Nephron progenitor cell (in vitro differentiated cells): ENCODE measurements around the gene CAP2.

Source experiments
- DNase-seq: peaks from one replicate; pipeline ENCODE4 v3.0.0; 2021
- H3K27ac Mint-ChIP-seq: 2 replicates; pipeline ENCODE4 v1.8.0; 2021; ENCODE audit warnings: mild to moderate bottlenecking, moderate library complexity, mixed read lengths
- H3K27me3 Mint-ChIP-seq: 2 replicates; pipeline ENCODE4 v1.8.0; 2021; ENCODE audit warnings: mild to moderate bottlenecking, low read depth, mixed read lengths; ENCODE audit not compliant: poor library complexity
- H3K36me3 Mint-ChIP-seq: 2 replicates; pipeline ENCODE4 v1.8.0; 2021; ENCODE audit warnings: low read depth, mixed read lengths
- H3K4me1 Mint-ChIP-seq: 2 replicates; pipeline ENCODE4 v1.8.0; 2021; ENCODE audit warnings: mixed read lengths
- H3K4me3 Mint-ChIP-seq: 2 replicates; pipeline ENCODE4 v1.8.0; 2021; ENCODE audit warnings: mild to moderate bottlenecking, moderate library complexity, mixed read lengths
- H3K9me3 Mint-ChIP-seq: 2 replicates; pipeline ENCODE4 v1.8.0; 2021; ENCODE audit warnings: mild to moderate bottlenecking, moderate library complexity, mixed read lengths
- TF ChIP-seq, protein P1 (sequence below): fragments of 200-600 bp; sonication (generic); IDR thresholded peaks from 2 replicates; pipeline ENCODE4 v1.5.0; 2021; ENCODE audit warnings: antibody characterized with exemption

Gene CAP2

DNA sequence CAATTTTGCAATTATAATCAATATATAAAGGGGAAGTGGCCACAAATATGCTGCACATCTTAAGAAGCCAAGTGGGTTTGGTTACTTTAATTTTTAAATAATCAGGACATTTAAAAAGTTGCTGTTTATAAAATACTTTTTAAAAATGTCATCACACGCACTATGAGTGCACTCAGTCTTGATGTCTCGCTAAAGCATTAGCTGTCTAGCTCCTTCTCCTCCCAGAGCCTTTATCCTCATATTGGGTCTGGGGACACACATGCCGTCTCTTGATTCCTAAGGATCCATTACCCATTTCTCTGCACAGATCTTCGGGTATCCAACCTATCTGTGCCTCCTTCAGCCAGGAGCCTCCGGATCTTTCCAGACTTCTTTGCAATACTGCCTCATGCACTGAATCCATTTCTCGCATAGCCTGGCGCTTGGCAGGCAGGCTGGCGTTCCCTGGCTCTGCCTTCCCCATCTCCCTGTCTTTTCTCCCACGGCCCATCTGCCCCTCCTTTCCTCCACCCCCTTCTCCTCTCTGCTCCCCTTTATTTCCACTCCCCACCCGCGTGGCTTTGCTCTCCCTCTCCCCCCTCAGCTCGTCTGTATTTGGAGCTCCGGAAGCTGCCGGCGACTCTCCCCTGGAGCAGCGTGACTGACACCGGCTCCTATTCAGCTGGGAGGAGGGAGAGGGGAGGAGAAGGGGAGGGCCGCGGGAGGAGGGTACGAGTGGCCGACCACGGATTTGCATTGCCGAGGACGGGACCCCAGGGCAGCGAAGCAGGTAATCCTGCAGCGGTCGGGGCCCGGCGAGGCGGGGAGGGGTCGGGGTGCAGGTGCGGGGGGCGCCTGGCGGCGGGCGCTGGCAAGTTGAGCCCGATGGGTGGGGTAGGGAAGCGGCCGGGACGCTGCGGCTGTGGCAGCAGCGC is at the start of gene CAP2:
Gene CAP2, plus strand, starts transcription at position 618 of the 914 bp plus-strand sequence. CDS start 27,961 bp downstream, outside the sequence.
- DNase-seq = peak; percentile 75
- H3K9me3 Mint-ChIP-seq = peaks cover 34% of the 10 kb centered on the region
- H3K36me3 Mint-ChIP-seq = peaks cover 30% of the 10 kb centered on the region
- H3K27ac Mint-ChIP-seq = peak within 1 kb of the TSS; percentile 99
- H3K27me3 Mint-ChIP-seq = no peaks in the 10 kb centered on the region
- H3K4me3 Mint-ChIP-seq = peak within 1 kb of the TSS; percentile 98
- H3K4me1 Mint-ChIP-seq = peaks cover 17% of the 10 kb centered on the region
- TF ChIP-seq, protein P1, sequence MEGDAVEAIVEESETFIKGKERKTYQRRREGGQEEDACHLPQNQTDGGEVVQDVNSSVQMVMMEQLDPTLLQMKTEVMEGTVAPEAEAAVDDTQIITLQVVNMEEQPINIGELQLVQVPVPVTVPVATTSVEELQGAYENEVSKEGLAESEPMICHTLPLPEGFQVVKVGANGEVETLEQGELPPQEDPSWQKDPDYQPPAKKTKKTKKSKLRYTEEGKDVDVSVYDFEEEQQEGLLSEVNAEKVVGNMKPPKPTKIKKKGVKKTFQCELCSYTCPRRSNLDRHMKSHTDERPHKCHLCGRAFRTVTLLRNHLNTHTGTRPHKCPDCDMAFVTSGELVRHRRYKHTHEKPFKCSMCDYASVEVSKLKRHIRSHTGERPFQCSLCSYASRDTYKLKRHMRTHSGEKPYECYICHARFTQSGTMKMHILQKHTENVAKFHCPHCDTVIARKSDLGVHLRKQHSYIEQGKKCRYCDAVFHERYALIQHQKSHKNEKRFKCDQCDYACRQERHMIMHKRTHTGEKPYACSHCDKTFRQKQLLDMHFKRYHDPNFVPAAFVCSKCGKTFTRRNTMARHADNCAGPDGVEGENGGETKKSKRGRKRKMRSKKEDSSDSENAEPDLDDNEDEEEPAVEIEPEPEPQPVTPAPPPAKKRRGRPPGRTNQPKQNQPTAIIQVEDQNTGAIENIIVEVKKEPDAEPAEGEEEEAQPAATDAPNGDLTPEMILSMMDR = no peak

DNA sequence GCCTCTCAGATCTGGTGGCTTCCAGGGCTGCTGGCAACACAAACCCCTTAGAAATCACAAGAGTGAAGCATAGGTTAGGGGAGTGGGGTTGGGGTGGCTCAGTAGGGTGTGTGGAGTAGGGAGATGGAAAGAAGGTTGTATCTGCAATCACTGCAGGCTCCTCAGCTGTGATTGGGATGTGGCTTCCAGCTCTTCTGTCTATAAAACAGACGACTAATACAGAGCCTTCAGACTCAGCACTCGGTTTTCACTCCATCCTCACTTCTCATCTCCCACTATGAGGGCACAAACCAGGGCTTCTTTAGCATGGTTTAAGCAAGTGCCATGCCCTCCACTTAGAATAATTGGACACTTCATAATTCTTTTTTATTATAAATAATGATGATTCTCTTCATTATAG is 46.4 kb upstream of the CAP2 start:
- Mint-ChIP-seq H3K27me3 (peaks cover 13% of the 10 kb centered on the region), H3K27ac (no peak overlapping the region), H3K4me1 (peaks cover 4% of the 10 kb centered on the region), H3K4me3 (no peak overlapping the region), H3K9me3 (peaks cover 8% of the 10 kb centered on the region), H3K36me3 (no peaks in the 10 kb centered on the region)
- no peak for DNase-seq
- TF ChIP-seq, protein P1 = no peak

DNA sequence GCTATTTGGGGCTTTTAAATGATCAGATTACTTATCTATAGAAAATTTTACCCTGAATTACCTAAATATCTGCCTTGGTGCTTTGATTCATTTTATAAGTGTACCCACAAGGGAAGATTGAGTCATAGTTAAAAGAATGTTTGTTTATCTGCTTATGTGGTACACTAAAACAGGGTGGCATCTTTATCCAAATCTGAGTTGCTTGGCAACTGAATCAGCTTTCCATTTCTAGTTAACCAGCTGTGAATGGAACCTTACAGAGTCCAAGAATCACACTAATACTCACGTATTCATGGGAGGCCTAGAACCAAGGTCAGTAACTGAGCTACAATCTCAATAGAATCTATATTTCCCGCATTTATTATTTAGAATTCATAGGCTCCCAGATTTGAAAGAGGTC is 44.0 kb upstream of the CAP2 start:
- no peak overlapping the region for H3K27ac Mint-ChIP-seq
- TF ChIP-seq, protein P1 = no peak
- no peaks in the 10 kb centered on the region for H3K4me1 Mint-ChIP-seq
- H3K9me3 Mint-ChIP-seq = no peaks in the 10 kb centered on the region
- H3K36me3 Mint-ChIP-seq = no peaks in the 10 kb centered on the region
- peaks cover 8% of the 10 kb centered on the region for H3K27me3 Mint-ChIP-seq
- no peak for DNase-seq
- no peak overlapping the region for H3K4me3 Mint-ChIP-seq

GRCh38 chr6:17352302-17352701 is 41.1 kb upstream of the CAP2 start:
- Mint-ChIP-seq H3K4me3 (no peak overlapping the region), H3K36me3 (no peaks in the 10 kb centered on the region), H3K9me3 (no peaks in the 10 kb centered on the region), H3K27ac (no peak overlapping the region), H3K27me3 (peaks cover 4% of the 10 kb centered on the region), H3K4me1 (no peaks in the 10 kb centered on the region)
- TF ChIP-seq, protein P1 = no peak
- no peak for DNase-seq

DNA sequence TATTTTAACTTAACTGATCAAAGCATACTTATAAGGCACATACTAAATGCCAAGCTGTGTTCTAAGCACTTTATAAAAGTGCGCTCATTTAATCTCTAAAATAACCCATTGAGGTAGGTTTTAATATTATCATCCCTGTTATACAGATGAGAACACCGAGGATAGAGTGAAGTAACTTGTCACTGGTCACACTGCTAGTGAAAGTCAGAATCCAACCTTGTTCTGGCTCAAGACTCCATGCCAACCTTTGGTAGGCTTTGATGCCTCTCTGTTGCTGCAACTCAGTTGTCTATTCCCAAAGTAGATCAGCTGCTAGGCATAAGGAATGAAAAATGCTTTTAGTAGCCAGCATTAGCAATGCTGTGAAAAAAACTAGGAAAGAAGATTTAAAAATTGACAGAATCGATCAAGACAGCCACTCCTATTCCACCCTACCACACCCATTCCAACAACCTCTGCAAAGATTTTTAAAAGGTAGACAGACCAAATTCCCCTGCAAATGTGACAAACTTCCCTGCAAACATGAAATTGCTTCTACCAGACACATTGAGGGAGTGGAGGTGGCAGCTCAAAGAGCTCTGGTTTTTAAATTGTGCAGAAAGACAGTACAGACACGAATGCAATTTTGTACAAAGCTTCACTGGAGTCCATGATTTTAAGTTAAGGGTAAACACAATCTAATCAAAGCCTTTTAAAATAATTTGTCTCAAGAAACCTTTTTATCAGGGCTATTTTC is 39.8 kb upstream of the CAP2 start:
- TF ChIP-seq, protein P1 = no peak
- H3K36me3 Mint-ChIP-seq = no peaks in the 10 kb centered on the region
- H3K9me3 Mint-ChIP-seq = no peaks in the 10 kb centered on the region
- no peaks in the 10 kb centered on the region for H3K4me1 Mint-ChIP-seq
- DNase-seq = no peak
- H3K27me3 Mint-ChIP-seq = peaks cover 4% of the 10 kb centered on the region
- H3K4me3 Mint-ChIP-seq = no peak overlapping the region
- no peak overlapping the region for H3K27ac Mint-ChIP-seq
